ENCODE results near the gene TMA7B.

Gene TMA7B

GRCh38 chr22:39940757-39941305 lies 19.4 kb upstream of the TMA7B start:
- Histone ChIP-seq H3K4me3 (ENCODE audit: severe bottlenecking) (no peak overlapping the region), H3K9me3 (ENCODE audit: severe bottlenecking) (no peaks in the 10 kb centered on the region), H3K27ac (ENCODE audit: poor library complexity, severe bottlenecking) (no peak overlapping the region), H3K4me1 (ENCODE audit: insufficient read depth, poor library complexity, severe bottlenecking) (no peaks in the 10 kb centered on the region), H3K36me3 (ENCODE audit: low read depth) (no peaks in the 10 kb centered on the region), H3K27me3 (ENCODE audit: insufficient read depth, poor library complexity, severe bottlenecking) (peaks cover 8% of the 10 kb centered on the region)
- no peak for DNase-seq (ENCODE audit: low spot score)
- TF ChIP-seq CTCF (IDR thresholded peaks at IDR 0.05; ENCODE audit: poor library complexity, severe bottlenecking), result no peak
- ATAC-seq (ENCODE audit: low read depth), result no peak

- H3K4me1 ChIP-seq (ENCODE audit: insufficient read depth, poor library complexity, severe bottlenecking), result no peaks in the 10 kb centered on the region
- no peak overlapping the region for H3K27ac ChIP-seq (ENCODE audit: poor library complexity, severe bottlenecking)
- no peak for DNase-seq (ENCODE audit: low spot score)
- H3K36me3 ChIP-seq (ENCODE audit: low read depth), result no peaks in the 10 kb centered on the region
- H3K4me3 ChIP-seq (ENCODE audit: severe bottlenecking), result no peak overlapping the region
- TF ChIP-seq CTCF (IDR thresholded peaks at IDR 0.05; ENCODE audit: poor library complexity, severe bottlenecking), result no peak
- peaks cover 8% of the 10 kb centered on the region for H3K27me3 ChIP-seq (ENCODE audit: insufficient read depth, poor library complexity, severe bottlenecking)
- no peaks in the 10 kb centered on the region for H3K9me3 ChIP-seq (ENCODE audit: severe bottlenecking)
- no peak for ATAC-seq (ENCODE audit: low read depth)
Measured at GRCh38 chr22:39941601-39942000, 18.6 kb upstream of the TMA7B start.

GRCh38 chr22:39942439-39943230 lies 17.6 kb upstream of the TMA7B start:
- Histone ChIP-seq H3K36me3 (ENCODE audit: low read depth) (no peaks in the 10 kb centered on the region), H3K27me3 (ENCODE audit: insufficient read depth, poor library complexity, severe bottlenecking) (peaks cover 4% of the 10 kb centered on the region), H3K27ac (ENCODE audit: poor library complexity, severe bottlenecking) (no peak overlapping the region), H3K9me3 (ENCODE audit: severe bottlenecking) (no peaks in the 10 kb centered on the region), H3K4me1 (ENCODE audit: insufficient read depth, poor library complexity, severe bottlenecking) (no peaks in the 10 kb centered on the region), H3K4me3 (ENCODE audit: severe bottlenecking) (no peak overlapping the region)
- no peak for DNase-seq (ENCODE audit: low spot score)
- TF ChIP-seq CTCF (IDR thresholded peaks at IDR 0.05; ENCODE audit: poor library complexity, severe bottlenecking), result no peak
- ATAC-seq (ENCODE audit: low read depth), result no peak

- no peaks in the 10 kb centered on the region for H3K4me1 ChIP-seq (ENCODE audit: insufficient read depth, poor library complexity, severe bottlenecking)
Measured at GRCh38 chr22:39943337-39943736, 16.9 kb upstream of the TMA7B start.

More at GRCh38 chr22:39943337-39943736, 16.9 kb upstream of the TMA7B start:
- no peak for TF ChIP-seq CTCF (IDR thresholded peaks at IDR 0.05; ENCODE audit: poor library complexity, severe bottlenecking)
- no peak overlapping the region for H3K27ac ChIP-seq (ENCODE audit: poor library complexity, severe bottlenecking)
- ATAC-seq (ENCODE audit: low read depth) (no peak; the same call in 2 of the 3 replicates), DNase-seq (ENCODE audit: low spot score) (no peak)
- no peak overlapping the region for H3K4me3 ChIP-seq (ENCODE audit: severe bottlenecking)
- H3K27me3 ChIP-seq (ENCODE audit: insufficient read depth, poor library complexity, severe bottlenecking), result no peaks in the 10 kb centered on the region
- H3K36me3 ChIP-seq (ENCODE audit: low read depth), result no peaks in the 10 kb centered on the region
- no peaks in the 10 kb centered on the region for H3K9me3 ChIP-seq (ENCODE audit: severe bottlenecking)
